Endothelial cell of umbilical vein (primary cell): Measurements from ENCODE around the gene NDUFS8. TPM values are rescaled to one million over a fixed set of nuclear protein-coding genes. Genes with fewer than 3 reads are reported as not detected.

Source experiments
- BruUV-seq: library from RNA; stranded (reverse); fragments of 400-500 nt; replicated peaks from 2 replicates; lab custom pipeline; 2021; lab: Mats Ljungman, UMichigan
- CTCF ChIA-PET: fragments of 300-600, 350-600 bp; sonication (Branson Sonifier 250); formaldehyde crosslinking; loops from one replicate; lab custom pipeline; 2021; ENCODE audit warnings: antibody characterized with exemption, inconsistent platforms; lab: Charles Lee
- POLR2A ChIA-PET: fragments of 300-600, 350-600 bp; sonication (Branson Sonifier 250); formaldehyde crosslinking; loops from one replicate; lab custom pipeline; 2021; ENCODE audit warnings: antibody characterized with exemption, inconsistent platforms; lab: Charles Lee
- DNase-seq: peaks from one replicate; pipeline ENCODE4 v3.0.0-alpha.2; 2011; ENCODE audit warnings: low read depth, low spot score
- FAIRE-seq: peaks from 2 replicates; lab custom pipeline; 2011; peaks lifted over from hg19 to GRCh38; lab: Jason Lieb, UNC
- H2AFZ ChIP-seq: 2 replicates; pipeline ENCODE4 v1.6.0; 2012; ENCODE audit warnings: low read depth, low read length, control low read depth, inconsistent platforms
- H3K27ac ChIP-seq: 2 replicates; pipeline ENCODE4 v1.5.1; 2011; ENCODE audit warnings: low read depth, mild to moderate bottlenecking, control low read depth, low read length, moderate library complexity; ENCODE audit not compliant: insufficient read depth
- H3K27me3 ChIP-seq, 2 experiments: 2 replicates each; pipeline versions ENCODE4 v1.6.0 to v1.6.1; 2011; ENCODE audit warnings: low read length in 2 of 2, mixed read lengths in 1 of 2; ENCODE audit not compliant: control insufficient read depth in 2 of 2, insufficient read depth in 2 of 2
- H3K36me3 ChIP-seq, 2 experiments: 2 replicates in 1 of 2; 3 replicates in 1 of 2; pipeline ENCODE4 v1.5.1; 2011; ENCODE audit warnings: low read length in 2 of 2, mild to moderate bottlenecking in 1 of 2, moderate library complexity in 1 of 2; ENCODE audit not compliant: control insufficient read depth in 2 of 2, insufficient read depth in 2 of 2; ENCODE audit errors: extremely low read depth in 1 of 2
- H3K4me1 ChIP-seq: 3 replicates; pipeline ENCODE4 v1.5.1; 2011; ENCODE audit warnings: mild to moderate bottlenecking, low read length; ENCODE audit not compliant: control insufficient read depth, insufficient read depth; ENCODE audit errors: extremely low read depth
- H3K4me2 ChIP-seq: 2 replicates; pipeline ENCODE4 v1.6.1; 2011; ENCODE audit warnings: low read length, control low read depth, mixed read lengths; ENCODE audit not compliant: insufficient read depth
- H3K4me3 ChIP-seq, 3 experiments: fragments of 200-600 bp in 1 of 3; sonication (generic), shearing (Covaris generic) in 1 of 3; replicated peaks in 1 of 3; 2 replicates each; pipeline ENCODE4 v1.5.1; 2011 to 2016; ENCODE audit warnings: control low read depth in 3 of 3, low read length in 3 of 3, mild to moderate bottlenecking in 2 of 3, inconsistent platforms in 1 of 3, low read depth in 1 of 3, moderate library complexity in 1 of 3; ENCODE audit not compliant: insufficient read depth in 1 of 3
- H3K79me2 ChIP-seq: 2 replicates; pipeline ENCODE4 v1.6.0; 2012; ENCODE audit warnings: low read length, inconsistent platforms; ENCODE audit not compliant: control insufficient read depth, insufficient read depth
- H3K9ac ChIP-seq: replicated peaks from 2 replicates; pipeline ENCODE3; 2011; ENCODE audit warnings: low read length, control low read depth; ENCODE audit not compliant: insufficient read depth; ENCODE audit errors: extremely low read depth
- H3K9me1 ChIP-seq: replicated peaks from 3 replicates; pipeline ENCODE4 v1.6.0; 2011; ENCODE audit warnings: mild to moderate bottlenecking, low read length; ENCODE audit not compliant: control insufficient read depth, insufficient read depth; ENCODE audit errors: extremely low read depth
- H3K9me3 ChIP-seq: replicated peaks from 2 replicates; pipeline ENCODE4 v1.5.1; 2012; ENCODE audit warnings: low read length, inconsistent platforms; ENCODE audit not compliant: control insufficient read depth, insufficient read depth
- H4K20me1 ChIP-seq: replicated peaks from 2 replicates; pipeline ENCODE3; 2011; ENCODE audit warnings: mild to moderate bottlenecking, low read length; ENCODE audit not compliant: control insufficient read depth, insufficient read depth; ENCODE audit errors: extremely low read depth
- CTCF ChIP-seq, 2 donors: IDR thresholded peaks; 1 replicate in 1 of 2; 2 replicates in 1 of 2; pipeline ENCODE4 v1.5.1; 2011; ENCODE audit warnings: low read length in 2 of 2, mild to moderate bottlenecking in 2 of 2, moderate library complexity in 2 of 2, control low read depth in 1 of 2, inconsistent platforms in 1 of 2, low read depth in 1 of 2; ENCODE audit not compliant: insufficient read depth in 1 of 2; ENCODE audit errors: extremely low read depth in 1 of 2
- EZH2 ChIP-seq: IDR thresholded peaks from 2 replicates; pipeline ENCODE4 v1.6.1; 2012; ENCODE audit warnings: borderline replicate concordance, low read depth, mild to moderate bottlenecking, moderate library complexity, low read length, inconsistent platforms; ENCODE audit not compliant: severe bottlenecking
- FOS ChIP-seq: IDR thresholded peaks from 2 replicates; pipeline ENCODE4 v1.6.1; 2011; ENCODE audit warnings: mild to moderate bottlenecking, low read length, moderate library complexity, borderline replicate concordance; ENCODE audit not compliant: insufficient read depth
- GATA2 ChIP-seq: IDR thresholded peaks from 2 replicates; pipeline ENCODE4 v1.7.0; 2011; ENCODE audit warnings: low read depth, mild to moderate bottlenecking, moderate library complexity, mixed read lengths, low read length; ENCODE audit not compliant: insufficient read length, insufficient read depth
- JUN ChIP-seq: IDR thresholded peaks from 2 replicates; pipeline ENCODE4 v1.6.1; 2011; ENCODE audit warnings: borderline replicate concordance, low read depth; ENCODE audit not compliant: insufficient read length, insufficient read depth
- MAX ChIP-seq: IDR thresholded peaks from 2 replicates; pipeline ENCODE4 v1.6.1; 2011; ENCODE audit not compliant: insufficient read depth, insufficient read length
- MYC ChIP-seq: IDR thresholded peaks from one replicate; pipeline ENCODE4 v1.6.1; 2011; ENCODE audit warnings: mild to moderate bottlenecking, low read depth, low read length
- POLR2A ChIP-seq: IDR thresholded peaks from 2 replicates; pipeline ENCODE4 v1.6.1; 2012; ENCODE audit warnings: low read depth, mild to moderate bottlenecking, control low read depth, low read length
- POLR2AphosphoS5 ChIP-seq: IDR thresholded peaks from 2 replicates; pipeline ENCODE4 v1.6.1; 2012; ENCODE audit warnings: low read depth, mild to moderate bottlenecking, control low read depth, low read length, moderate library complexity; ENCODE audit not compliant: insufficient read depth
- dilution Hi-C: fragments of 300-500 bp; cut with MboI; formaldehyde crosslinking; loops from one replicate; pipeline ENCODE4 v1.15.0; 2019; ENCODE audit warnings: low sequenced_read_pairs; ENCODE audit not compliant: extremely low pct_ligation_motif_present
- intact Hi-C: fragments of 100-400 bp; cut with micrococcal nuclease; formaldehyde crosslinking; loops from one replicate; pipeline ENCODE4 v1.10.0; 2022
- polyA plus RNA-seq, 4 experiments: library from polyadenylated mRNA; depleted of rRNA in 3 of 4; stranded (reverse) in 3 of 4; unstranded in 1 of 4; fragments of >200 nt; gene quantifications; 2 replicates each; pipeline versions ENCODE4 v1.2.1 to v1.2.3, GENCODE V29; 2011 to 2012; ENCODE audit warnings: missing spikeins in 1 of 4
- total RNA-seq: library from RNA; stranded (reverse); gene quantifications from 2 replicates; pipeline ENCODE4 v1.2.3, GENCODE V29; 2021

NDUFS8 gene
- total and polyA plus RNA-seq, 2 donors (not counting 3 experiments of a cell fraction or from before 2014, with no cell fraction given), result 166 to 170 TPM

- TF ChIP-seq POLR2AphosphoS5 (no peak), FOS (no peak), MYC (no peak), GATA2 (no peak), JUN (no peak), CTCF (IDR thresholded peaks at IDR 0.05; ENCODE audit: extremely low read depth in 1 of 2, insufficient read depth in 1 of 2, low read depth in 1 of 2, low read length in 2 of 2) (no peak), POLR2A (no peak), MAX (no peak), EZH2 (no peak)
- dilution Hi-C loops, result no loop called here
- FAIRE-seq, result no peak
- BruUV-seq, result no TSS peak
- no peaks in the 10 kb centered on the region for H3K9me3 ChIP-seq
- H3K36me3 ChIP-seq, result peaks cover 0 to 15% of the 10 kb centered on the region in 2 experiments
- no peaks in the 10 kb centered on the region for H3K27me3 ChIP-seq
- DNase-seq, result no peak
- ChIA-PET CTCF (no interaction called here), POLR2A (no interaction called here)
- H3K27ac ChIP-seq, result no peak overlapping the region
- H3K79me2 ChIP-seq, result no peaks in the 10 kb centered on the region
- H2AFZ ChIP-seq, result no peak overlapping the region
- no peak overlapping the region for H3K4me2 ChIP-seq
- no peak overlapping the region for H3K4me3 ChIP-seq
- no peaks in the 10 kb centered on the region for H4K20me1 ChIP-seq
- peaks cover 6% of the 10 kb centered on the region for H3K4me1 ChIP-seq
- H3K9ac ChIP-seq, result no peak overlapping the region
- intact Hi-C loops, result no loop called here
- no peaks in the 10 kb centered on the region for H3K9me1 ChIP-seq
Observed at GRCh38 chr11:68061508-68061907, 31.0 kb downstream of the NDUFS8 start.
